ENCODE data around the gene CADPS.

The CADPS gene

GRCh38 chr3:62918777-62919176, 43.6 kb upstream of the CADPS start:
- Histone ChIP-seq H3K27me3 (replicated peaks; ENCODE audit: control insufficient read depth, insufficient read depth, low read length) (no peaks in the 10 kb centered on the region), H3K36me3 (ENCODE audit: control insufficient read depth, insufficient read depth, low read length) (no peaks in the 10 kb centered on the region), H3K4me3 (replicated peaks; ENCODE audit: low read depth, low read length) (no peak overlapping the region)
- no peak for DNase-seq (ENCODE audit: extremely low read depth, insufficient read length)
- TF ChIP-seq, protein P1, sequence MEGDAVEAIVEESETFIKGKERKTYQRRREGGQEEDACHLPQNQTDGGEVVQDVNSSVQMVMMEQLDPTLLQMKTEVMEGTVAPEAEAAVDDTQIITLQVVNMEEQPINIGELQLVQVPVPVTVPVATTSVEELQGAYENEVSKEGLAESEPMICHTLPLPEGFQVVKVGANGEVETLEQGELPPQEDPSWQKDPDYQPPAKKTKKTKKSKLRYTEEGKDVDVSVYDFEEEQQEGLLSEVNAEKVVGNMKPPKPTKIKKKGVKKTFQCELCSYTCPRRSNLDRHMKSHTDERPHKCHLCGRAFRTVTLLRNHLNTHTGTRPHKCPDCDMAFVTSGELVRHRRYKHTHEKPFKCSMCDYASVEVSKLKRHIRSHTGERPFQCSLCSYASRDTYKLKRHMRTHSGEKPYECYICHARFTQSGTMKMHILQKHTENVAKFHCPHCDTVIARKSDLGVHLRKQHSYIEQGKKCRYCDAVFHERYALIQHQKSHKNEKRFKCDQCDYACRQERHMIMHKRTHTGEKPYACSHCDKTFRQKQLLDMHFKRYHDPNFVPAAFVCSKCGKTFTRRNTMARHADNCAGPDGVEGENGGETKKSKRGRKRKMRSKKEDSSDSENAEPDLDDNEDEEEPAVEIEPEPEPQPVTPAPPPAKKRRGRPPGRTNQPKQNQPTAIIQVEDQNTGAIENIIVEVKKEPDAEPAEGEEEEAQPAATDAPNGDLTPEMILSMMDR (IDR thresholded peaks at IDR 0.05; ENCODE audit: insufficient read depth, low read length, poor library complexity, severe bottlenecking) = no peak

DNA sequence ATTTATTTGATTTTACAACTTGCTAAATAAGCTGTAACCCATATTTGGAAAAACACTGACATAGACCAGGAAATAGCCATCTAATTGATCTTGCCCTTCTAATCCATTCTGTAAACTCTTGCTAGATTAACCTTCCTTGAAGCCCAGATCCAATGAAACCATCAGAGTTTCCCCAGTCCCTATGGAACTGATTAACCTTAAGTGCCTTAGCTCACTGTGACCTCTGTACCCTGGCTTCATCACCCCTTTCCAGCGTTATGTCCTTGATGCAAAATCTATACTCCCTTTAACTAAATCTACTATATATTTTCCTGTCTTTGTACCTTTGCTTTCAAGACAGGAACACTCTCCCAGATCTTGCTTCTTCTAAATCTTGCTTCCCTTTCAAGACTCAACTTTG, 42.9 kb upstream of the CADPS start:
- Histone ChIP-seq H3K27me3 (replicated peaks; ENCODE audit: control insufficient read depth, insufficient read depth, low read length) (no peaks in the 10 kb centered on the region), H3K4me3 (replicated peaks; ENCODE audit: low read depth, low read length) (no peak overlapping the region), H3K36me3 (ENCODE audit: control insufficient read depth, insufficient read depth, low read length) (no peaks in the 10 kb centered on the region)
- TF ChIP-seq, protein P1 (IDR thresholded peaks at IDR 0.05; ENCODE audit: insufficient read depth, low read length, poor library complexity, severe bottlenecking) = no peak
- DNase-seq (ENCODE audit: extremely low read depth, insufficient read length) = no peak

GRCh38 chr3:62911526-62911925, 36.3 kb upstream of the CADPS start:
- H3K4me3 ChIP-seq (replicated peaks; ENCODE audit: low read depth, low read length) = no peak overlapping the region
- no peaks in the 10 kb centered on the region for H3K36me3 ChIP-seq (ENCODE audit: control insufficient read depth, insufficient read depth, low read length)
- TF ChIP-seq, protein P1 (IDR thresholded peaks at IDR 0.05; ENCODE audit: insufficient read depth, low read length, poor library complexity, severe bottlenecking) = no peak
- DNase-seq (ENCODE audit: extremely low read depth, insufficient read length) = no peak
- H3K27me3 ChIP-seq (replicated peaks; ENCODE audit: control insufficient read depth, insufficient read depth, low read length) = no peaks in the 10 kb centered on the region

DNA sequence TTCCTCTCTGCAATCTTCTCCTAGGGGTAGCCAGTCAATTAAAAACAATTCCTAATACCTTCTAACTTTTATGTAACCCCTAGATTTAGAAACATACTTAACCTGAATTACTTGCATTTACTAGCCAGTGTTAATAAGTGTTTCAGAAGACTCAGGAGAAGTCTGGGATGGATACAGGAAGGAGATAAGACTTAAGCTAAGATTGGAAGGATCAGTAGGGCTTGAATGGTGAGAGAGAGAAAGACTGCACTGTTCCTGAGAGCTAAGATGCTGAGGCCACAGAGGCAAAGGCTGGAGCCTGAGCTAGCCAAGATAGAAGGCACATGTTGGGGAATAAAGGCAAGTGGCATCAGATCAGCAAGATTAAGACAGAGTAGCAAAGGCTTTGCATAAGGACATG, 30.1 kb upstream of the CADPS start:
- no peak overlapping the region for H3K4me3 ChIP-seq (replicated peaks; ENCODE audit: low read depth, low read length)
- no peaks in the 10 kb centered on the region for H3K27me3 ChIP-seq (replicated peaks; ENCODE audit: control insufficient read depth, insufficient read depth, low read length)
- TF ChIP-seq, protein P1 (IDR thresholded peaks at IDR 0.05; ENCODE audit: insufficient read depth, low read length, poor library complexity, severe bottlenecking) = no peak
- DNase-seq (ENCODE audit: extremely low read depth, insufficient read length) = no peak
- H3K36me3 ChIP-seq (ENCODE audit: control insufficient read depth, insufficient read depth, low read length) = no peaks in the 10 kb centered on the region

DNA sequence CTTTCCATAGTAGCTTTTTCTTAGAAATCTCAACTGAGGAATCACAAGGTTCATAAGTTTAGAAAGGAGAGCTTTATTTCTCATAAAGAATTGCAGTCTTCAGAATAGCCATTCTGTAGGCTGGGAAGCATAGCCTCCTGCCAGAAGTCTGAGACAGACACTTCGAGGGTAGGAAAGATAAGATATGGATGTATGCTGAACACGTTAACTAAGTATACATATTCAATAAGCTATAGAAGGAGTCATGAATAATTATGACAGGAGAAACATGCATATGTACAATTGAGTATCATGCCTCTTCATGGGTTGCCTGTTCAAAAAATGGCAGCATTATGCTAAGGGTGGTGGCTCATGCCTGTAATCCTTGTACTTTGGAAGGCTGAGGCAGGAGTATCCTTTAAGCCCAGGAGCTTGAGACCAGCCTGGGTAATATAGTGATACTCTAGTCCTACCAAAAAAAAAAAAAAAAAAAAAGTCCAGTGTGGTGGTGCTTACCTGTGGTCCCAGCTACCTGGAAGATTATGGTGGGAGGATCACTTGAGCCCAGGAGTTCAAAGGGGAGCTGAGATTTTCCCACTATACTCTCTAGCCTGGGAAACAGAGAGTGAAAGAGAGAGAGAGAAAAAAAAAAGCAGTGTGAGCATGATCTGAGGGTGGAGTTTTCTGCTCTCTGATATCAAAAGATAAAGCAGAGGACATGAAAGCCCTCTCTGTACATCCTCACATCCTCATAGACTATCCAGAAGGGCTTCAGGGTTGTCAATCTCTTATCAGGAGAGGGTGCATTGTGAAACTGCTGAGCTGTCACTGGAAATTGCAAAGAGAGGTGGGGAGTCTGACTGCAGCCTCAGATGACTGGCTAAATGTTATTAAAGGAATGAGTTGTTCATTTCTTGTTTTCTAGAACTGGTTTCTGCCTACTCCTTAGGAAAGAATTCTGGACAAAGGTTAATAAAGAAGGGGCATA, 23.6 kb upstream of the CADPS start:
- TF ChIP-seq, protein P1 (IDR thresholded peaks at IDR 0.05; ENCODE audit: insufficient read depth, low read length, poor library complexity, severe bottlenecking) = no peak
- no peak overlapping the region for H3K4me3 ChIP-seq (replicated peaks; ENCODE audit: low read depth, low read length)
- H3K27me3 ChIP-seq (replicated peaks; ENCODE audit: control insufficient read depth, insufficient read depth, low read length) = no peaks in the 10 kb centered on the region
- no peaks in the 10 kb centered on the region for H3K36me3 ChIP-seq (ENCODE audit: control insufficient read depth, insufficient read depth, low read length)
- no peak for DNase-seq (ENCODE audit: extremely low read depth, insufficient read length)

All from GM06990 (cell line).